Endometrial microvascular endothelial cells (primary cell): ENCODE results near the gene FAM120C. TPM values are rescaled to one million over a fixed set of nuclear protein-coding genes. Genes with fewer than 3 reads are reported as not detected.

Experiments used
- in situ Hi-C: cut with HindIII; loops from 2 replicates; pipeline ENCODE4 v1.10.0; 2017; ENCODE audit warnings: low sequenced_read_pairs, low pct_unique_long_range_greater_than_20kb; ENCODE audit errors: inconsistent ontology term
- total RNA-seq: library from RNA; depleted of rRNA; stranded (reverse); fragments of >200 nt; gene quantifications from one replicate; pipeline ENCODE4 v1.2.3, GENCODE V29; 2015; ENCODE audit errors: inconsistent ontology term

FAM120C gene
- total RNA-seq, 1 donor from 2014 or later: 4.7 TPM

DNA sequence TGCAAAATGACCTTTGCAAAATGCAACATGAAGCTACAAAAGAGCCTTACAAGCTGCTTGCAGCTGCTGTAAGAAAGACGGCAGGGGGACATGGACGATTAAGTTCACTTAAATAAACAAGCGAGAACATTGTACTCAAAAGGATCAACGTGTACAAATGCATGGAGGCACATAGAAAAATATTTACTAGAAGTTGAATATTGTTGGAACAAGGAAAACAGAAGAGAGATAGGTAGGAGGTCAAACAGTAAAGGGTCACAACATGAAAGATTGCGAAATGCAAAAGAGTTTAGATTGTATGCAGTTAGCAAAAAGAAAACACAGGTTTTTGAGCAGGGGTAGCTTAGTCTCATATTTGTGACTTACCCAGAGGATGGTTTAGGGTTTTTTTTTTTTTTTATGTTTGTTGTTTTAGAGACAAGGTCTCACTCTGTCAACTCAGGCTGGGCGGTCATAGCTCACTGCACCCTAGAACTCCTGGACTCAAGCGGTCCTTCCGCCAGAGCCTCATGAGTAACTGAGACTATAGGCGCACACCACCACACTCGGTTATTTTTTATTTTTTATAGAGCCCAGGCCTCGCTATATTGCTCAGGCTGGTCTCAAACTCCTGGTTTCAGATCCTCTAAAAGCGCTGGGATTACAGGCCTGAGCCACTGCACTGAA, 137.4 kb downstream of the FAM120C start:
- in situ Hi-C loops: no loop called here

DNA sequence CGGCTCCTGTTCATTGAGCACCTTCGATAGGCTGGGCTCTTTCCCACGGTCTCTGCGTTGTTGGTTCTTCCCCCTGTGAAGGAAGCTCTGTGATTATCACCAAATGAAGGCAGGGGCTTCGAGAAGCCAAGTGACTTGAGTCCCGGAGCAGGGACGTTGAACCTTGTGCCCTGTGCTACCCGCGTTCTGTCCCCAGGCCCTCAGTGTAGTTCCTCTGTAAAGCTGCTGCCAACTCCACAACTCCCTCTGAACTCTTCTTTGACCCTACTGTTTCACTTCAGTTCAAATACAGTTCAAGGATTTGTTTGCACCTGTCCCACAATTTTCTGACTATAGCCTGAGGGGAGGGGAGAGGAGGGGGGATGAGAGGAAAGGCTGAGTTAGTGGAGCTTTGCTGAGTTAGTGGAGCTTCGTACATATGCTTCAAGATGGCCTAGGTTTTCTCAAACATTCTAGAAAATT, 138.1 kb downstream of the FAM120C start:
- in situ Hi-C loops: no loop called here

DNA sequence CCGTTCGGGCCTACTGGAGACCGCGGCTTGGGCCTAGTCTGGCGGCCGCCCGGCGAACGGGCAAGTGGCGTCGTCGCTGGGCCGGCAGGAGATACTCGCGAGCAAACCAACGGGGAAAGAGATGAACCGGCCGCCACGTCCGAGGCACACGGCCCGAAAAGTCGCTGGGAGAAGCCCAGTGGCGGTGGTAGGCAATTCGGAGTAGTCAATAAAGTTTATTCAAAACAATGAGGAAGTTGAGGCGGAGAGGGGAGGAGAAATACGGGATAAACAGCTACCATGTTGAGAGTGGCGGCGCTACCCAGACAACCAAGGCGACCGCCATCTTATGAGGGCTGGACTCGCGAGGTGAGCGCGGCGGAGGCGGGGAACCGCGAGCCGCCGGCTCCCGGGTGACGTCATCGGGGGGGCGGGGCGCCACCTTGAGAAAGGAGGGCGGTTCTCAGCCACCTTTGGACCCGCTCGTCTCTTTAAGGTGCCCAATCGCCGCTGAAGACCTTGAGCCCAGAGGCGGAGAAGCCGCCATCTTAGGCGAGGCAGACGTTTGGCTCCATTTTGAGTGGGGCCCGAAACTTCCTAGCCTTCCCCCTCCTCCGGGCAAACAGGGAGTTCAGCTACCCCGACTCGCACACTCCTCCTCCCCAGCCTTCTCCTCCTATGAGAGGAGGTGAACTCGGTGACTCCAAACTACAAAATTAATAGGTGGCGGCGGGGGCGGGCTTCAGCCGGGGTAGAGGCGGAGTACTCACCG, 138.8 kb downstream of the FAM120C start, which contains the start of gene PHF8:
PHF8 (minus strand) TSS at position 348 of the 751 bp plus-strand sequence. CDS start 1,745 bp downstream, outside the sequence.
- in situ Hi-C loops: no loop called here

DNA sequence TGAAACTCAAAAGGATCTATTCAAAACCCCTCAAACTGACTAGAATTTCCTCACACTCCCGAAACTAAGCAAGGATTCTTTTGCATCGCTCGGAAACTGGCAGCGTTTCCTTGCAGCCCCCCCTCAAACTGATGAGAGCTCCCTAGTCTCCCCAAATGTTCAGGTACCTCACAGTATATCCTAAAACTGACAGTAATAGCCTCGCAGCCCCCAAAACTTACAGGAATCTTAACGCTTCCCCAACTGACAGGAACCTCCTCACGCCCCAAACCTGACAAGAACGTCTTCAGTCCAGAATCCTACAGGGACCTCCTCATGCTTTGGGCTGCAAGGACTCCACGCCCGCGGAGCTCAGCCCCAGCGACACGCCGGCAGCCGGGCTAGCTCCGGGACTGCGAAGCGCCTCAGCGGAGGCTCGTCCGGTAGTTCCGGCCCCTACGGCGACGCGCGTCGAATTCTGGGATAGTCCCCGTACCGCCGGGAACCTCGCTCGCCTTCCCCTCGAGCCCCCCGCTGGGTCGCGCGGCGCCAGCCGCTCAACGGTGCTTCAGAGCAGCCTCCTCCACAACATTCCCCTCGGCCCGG, 139.4 kb downstream of the FAM120C start:
- in situ Hi-C loops: no loop called here

DNA sequence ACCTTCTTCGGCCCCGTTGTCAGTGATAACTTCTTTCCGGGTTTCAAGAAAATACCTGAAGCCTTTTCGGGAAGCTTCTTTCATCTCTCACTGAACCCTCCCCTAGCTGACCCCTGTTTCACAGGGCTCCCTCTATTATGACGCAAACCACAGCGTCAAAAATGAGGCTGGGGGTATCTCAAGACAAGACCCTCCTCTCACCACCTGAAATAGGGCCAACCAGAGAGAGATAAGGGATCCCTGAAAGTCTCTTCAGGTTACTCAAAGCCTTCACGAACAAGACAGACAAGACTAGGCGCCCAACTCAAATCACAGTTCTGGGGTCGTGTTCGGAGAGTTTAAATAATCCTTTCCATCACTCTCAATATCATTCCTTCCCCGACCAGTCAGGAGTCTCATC, 140.0 kb downstream of the FAM120C start:
- in situ Hi-C loops: no loop called here

DNA sequence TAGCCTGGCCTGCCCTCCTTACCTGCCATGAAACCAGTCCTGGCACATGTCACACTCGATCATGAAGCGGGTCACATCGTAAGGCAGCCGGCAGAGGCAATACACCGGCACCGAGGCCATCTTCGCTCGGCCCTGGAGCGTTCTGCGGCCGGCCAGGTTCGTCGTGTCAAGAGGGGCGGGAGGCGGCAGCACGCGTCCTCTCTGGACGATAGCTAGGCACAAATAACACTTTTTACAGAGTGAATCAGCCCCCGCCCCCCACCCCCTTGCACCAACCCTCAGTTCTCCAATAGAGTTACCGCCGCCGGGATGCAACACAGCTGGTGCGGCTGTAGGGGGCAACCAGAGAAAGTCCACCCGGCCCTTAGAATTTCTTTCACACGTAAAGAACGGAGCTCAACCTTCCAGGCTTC, 140.4 kb downstream of the FAM120C start:
- in situ Hi-C loops: no loop called here

DNA sequence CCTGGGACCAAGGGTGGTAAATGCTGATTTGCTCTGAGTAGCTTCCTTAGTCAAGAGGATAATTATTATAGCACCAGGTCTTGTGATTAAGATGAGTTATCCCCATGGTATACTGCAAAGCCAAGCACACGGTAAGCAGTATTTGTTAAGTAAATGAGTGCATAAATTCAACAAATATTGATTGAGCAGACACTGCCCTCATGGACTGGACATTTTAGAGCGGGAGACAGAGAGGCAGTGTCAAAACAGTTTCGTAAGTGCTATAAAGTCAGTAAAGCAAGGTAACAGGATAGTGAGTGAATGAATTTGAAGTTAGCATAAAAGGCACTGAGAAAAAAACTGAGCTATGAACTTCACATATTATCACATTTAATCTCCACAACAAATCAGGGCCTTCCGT, 152.7 kb downstream of the FAM120C start:
- in situ Hi-C loops: no loop called here

DNA sequence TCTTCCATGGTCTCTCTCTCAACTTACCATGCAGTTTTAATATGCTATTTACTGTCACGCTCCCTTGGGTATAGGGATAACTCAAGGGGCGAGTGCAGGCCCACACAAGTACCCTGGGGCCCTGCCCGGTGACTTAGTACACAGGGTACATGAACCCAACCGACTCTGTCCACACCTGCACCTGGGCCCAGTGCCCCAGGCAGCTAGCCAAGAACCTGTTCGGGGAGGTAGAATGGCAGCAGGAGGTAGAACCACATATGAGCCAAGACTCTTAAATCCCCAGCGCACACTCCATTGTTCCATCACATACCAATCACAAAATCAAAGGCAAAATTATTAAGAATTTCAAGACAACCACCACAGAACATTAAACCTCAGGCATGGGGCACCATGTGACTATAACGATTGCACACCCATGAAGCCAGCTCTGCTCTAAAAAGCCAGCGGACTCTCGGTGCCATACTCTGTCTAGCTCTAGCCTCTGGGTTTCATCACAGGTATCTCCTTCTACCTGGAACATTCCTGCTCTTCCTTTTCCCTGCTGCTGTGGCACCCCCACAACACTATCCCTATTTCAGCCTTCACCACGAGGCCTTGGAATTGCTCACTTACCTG, 153.4 kb downstream of the FAM120C start:
- in situ Hi-C loops: no loop called here

DNA sequence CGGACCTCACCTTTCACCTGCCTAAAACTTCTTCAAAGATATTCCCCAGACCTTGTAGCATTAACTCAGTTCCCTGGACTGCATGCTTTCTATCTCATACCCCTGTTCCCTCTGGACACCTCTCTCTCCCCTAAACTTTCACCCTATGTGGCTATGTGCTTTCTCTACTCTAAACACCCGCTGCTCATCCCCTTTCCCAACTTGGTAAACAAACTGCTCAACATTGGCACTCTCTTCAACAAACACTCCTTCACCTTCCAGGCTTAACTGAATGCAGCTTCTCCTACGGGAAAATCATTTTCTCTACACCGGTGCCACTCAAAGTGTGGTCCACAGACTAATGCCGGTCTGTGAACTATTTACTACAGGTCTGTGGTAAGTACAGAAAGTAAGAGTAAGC, 158.7 kb downstream of the FAM120C start:
- in situ Hi-C loops: no loop called here

Other genes starting within 250 kb of the FAM120C start
- gene PHF8, start 138.8 kb downstream of the FAM120C start, total RNA-seq: 11.5 TPM
- gene WNK3, start 174.8 kb upstream of the FAM120C start, total RNA-seq: 0.28 TPM